ENCODE results near the gene DLST.

DNA sequence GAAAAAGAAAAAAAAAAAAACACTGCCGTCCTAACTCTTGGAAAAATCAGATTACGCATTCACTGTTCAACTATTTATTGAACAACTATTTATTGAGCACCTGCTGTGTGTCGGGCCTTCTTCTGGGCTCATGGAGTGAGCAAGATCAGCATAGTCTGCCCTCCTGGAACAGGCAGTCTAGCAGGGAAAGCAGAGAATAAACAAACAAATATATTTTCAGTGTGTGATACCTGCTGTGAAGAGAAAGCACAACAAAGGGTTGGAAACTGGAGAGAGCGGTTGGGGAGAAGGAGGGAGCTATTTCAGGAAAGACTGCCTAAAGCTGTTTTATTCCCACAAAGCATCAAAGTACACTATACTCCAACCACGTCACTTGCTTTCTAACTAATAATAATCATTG is 16.6 kb upstream of the DLST start:
- TF ChIP-seq, protein P1, sequence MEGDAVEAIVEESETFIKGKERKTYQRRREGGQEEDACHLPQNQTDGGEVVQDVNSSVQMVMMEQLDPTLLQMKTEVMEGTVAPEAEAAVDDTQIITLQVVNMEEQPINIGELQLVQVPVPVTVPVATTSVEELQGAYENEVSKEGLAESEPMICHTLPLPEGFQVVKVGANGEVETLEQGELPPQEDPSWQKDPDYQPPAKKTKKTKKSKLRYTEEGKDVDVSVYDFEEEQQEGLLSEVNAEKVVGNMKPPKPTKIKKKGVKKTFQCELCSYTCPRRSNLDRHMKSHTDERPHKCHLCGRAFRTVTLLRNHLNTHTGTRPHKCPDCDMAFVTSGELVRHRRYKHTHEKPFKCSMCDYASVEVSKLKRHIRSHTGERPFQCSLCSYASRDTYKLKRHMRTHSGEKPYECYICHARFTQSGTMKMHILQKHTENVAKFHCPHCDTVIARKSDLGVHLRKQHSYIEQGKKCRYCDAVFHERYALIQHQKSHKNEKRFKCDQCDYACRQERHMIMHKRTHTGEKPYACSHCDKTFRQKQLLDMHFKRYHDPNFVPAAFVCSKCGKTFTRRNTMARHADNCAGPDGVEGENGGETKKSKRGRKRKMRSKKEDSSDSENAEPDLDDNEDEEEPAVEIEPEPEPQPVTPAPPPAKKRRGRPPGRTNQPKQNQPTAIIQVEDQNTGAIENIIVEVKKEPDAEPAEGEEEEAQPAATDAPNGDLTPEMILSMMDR (IDR thresholded peaks at IDR 0.05): no peak
- TF ChIP-seq EP300 (IDR thresholded peaks at IDR 0.05) (no peak), POLR2AphosphoS5 (IDR thresholded peaks at IDR 0.05) (no peak)
